ENCODE measurements around the gene SLC35E1.

The SLC35E1 gene

GRCh38 chr19:16537111-16537510, 35.1 kb downstream of the SLC35E1 start:
- TF ChIP-seq, protein P1, sequence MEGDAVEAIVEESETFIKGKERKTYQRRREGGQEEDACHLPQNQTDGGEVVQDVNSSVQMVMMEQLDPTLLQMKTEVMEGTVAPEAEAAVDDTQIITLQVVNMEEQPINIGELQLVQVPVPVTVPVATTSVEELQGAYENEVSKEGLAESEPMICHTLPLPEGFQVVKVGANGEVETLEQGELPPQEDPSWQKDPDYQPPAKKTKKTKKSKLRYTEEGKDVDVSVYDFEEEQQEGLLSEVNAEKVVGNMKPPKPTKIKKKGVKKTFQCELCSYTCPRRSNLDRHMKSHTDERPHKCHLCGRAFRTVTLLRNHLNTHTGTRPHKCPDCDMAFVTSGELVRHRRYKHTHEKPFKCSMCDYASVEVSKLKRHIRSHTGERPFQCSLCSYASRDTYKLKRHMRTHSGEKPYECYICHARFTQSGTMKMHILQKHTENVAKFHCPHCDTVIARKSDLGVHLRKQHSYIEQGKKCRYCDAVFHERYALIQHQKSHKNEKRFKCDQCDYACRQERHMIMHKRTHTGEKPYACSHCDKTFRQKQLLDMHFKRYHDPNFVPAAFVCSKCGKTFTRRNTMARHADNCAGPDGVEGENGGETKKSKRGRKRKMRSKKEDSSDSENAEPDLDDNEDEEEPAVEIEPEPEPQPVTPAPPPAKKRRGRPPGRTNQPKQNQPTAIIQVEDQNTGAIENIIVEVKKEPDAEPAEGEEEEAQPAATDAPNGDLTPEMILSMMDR (IDR thresholded peaks at IDR 0.05; ENCODE audit: low read depth, low read length, missing control alignments): no peak
- in situ Hi-C loops (cut with HindIII; ENCODE audit: low sequenced_read_pairs): no loop called here
- DNase-seq (ENCODE audit: low read depth): no peak
- H3K4me3 ChIP-seq (ENCODE audit: low read depth, low read length): no peak overlapping the region

DNA sequence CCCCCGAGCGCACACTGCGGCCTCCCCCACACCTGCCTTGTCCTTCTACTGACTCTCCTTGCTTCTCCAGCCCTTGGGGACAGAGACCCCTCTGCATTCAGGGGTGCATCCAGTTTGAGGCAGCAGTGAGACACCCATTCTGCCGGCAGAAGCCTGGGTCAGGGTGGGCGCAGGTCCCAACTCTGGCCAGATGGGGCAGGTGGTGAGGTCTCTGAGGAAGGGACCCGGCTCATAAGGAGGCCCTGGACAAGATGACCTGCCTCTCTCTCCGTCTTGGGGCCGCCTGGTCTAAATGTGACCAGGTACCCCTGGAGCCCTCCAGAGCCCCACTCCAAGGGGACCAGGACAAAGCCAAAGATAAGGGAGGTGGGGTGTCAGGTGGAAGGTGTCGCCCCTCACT, 36.1 kb downstream of the SLC35E1 start:
- no peak overlapping the region for H3K4me3 ChIP-seq (ENCODE audit: low read depth, low read length)
- DNase-seq (ENCODE audit: low read depth): no peak
- in situ Hi-C loops (cut with HindIII; ENCODE audit: low sequenced_read_pairs): no loop called here
- TF ChIP-seq, protein P1 (IDR thresholded peaks at IDR 0.05; ENCODE audit: low read depth, low read length, missing control alignments): no peak

DNA sequence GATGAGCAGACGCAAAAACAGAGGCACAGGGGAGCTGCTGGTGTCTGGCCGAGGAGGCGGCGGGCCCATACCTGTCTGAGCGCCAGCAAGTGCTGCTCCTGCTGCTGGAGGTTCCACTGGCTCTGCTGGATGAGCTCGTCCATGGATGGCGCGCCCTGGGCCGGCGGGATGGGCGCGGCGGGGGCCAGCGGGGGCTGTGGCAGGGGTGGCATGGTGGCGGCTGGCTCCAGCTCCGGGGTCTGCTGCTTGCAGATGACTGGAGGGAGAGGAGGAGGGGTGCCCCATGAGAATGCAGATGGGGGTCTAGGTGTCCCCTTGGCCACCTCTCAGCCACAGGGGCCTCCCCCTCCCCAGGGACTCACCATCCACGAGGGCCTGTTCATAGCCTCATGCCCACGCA, 36.8 kb downstream of the SLC35E1 start:
- in situ Hi-C loops (cut with HindIII; ENCODE audit: low sequenced_read_pairs): no loop called here

GRCh38 chr19:16532440-16533234, 39.6 kb downstream of the SLC35E1 start:
- TF ChIP-seq, protein P1 (IDR thresholded peaks at IDR 0.05; ENCODE audit: low read depth, low read length, missing control alignments): no peak
- in situ Hi-C loops (cut with HindIII; ENCODE audit: low sequenced_read_pairs): no loop called here
- DNase-seq (ENCODE audit: low read depth): no peak

More for the DNA sequence above, 36.8 kb downstream of the SLC35E1 start:
- no peak for DNase-seq (ENCODE audit: low read depth)
- no peak overlapping the region for H3K4me3 ChIP-seq (ENCODE audit: low read depth, low read length)
- TF ChIP-seq, protein P1 (IDR thresholded peaks at IDR 0.05; ENCODE audit: low read depth, low read length, missing control alignments): no peak

DNA sequence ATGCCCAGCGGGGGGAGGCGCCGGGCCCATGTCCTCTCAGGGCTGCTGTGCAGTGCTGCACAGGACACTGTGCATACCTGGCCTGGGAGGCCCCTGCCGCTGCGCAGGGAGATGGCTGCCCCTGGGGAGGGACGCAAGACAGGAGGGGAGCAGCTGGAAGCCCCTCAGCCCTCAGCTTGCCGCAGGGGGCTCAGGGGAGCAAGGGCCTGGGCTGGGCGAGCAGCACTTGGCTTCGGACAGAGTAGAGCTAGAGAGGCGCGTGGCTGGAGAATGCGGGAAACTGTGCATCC, 40.9 kb downstream of the SLC35E1 start:
- H3K4me3 ChIP-seq (ENCODE audit: low read depth, low read length): no peak overlapping the region
- DNase-seq (ENCODE audit: low read depth): no peak
- TF ChIP-seq, protein P1 (IDR thresholded peaks at IDR 0.05; ENCODE audit: low read depth, low read length, missing control alignments): no peak
- in situ Hi-C loops (cut with HindIII; ENCODE audit: low sequenced_read_pairs): no loop called here

More at GRCh38 chr19:16532440-16533234, 39.6 kb downstream of the SLC35E1 start:
- no peak overlapping the region for H3K4me3 ChIP-seq (ENCODE audit: low read depth, low read length)

DNA sequence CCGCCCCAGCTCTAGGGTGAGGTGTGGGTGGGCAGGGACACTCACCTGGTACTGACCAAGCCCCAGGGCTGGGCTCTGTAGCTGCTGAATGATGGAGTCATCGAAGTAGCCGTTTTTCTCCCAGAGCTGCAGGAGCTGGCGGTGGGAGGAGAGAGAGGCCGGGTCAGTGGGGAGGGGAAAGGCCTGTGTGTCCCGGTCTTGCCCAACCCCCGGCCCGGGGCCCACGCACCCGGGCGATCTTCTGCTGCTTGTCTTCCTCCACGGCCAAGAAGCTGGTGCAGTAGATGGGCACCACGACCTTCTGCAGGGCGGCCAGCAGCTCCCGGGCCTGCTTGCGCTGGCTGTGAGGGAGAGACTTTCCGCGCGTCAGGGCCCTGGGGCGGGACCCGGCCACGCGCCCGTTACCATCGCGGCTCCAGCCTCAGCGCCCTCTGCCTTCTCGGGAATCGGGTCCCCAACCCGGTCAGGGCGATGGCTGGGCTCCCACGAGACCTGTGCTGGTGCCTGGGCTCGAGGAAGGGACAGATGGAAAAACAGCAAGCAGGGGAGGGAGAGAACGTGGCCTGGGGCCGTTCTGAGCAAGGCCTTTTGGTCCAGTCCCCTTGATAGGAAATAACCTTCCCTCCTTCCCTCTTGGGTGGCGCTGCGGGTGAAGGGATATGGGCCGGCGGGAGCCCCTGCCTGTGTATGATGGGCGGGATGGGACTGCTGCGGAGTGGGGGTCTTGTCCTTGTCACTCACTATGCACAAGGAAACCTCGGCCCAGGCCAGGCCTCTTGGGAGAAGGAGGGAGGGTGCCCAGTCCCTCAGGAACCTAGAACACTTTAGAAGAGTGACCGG, 41.5 kb downstream of the SLC35E1 start:
- in situ Hi-C loops (cut with HindIII; ENCODE audit: low sequenced_read_pairs): no loop called here
- no peak overlapping the region for H3K4me3 ChIP-seq (ENCODE audit: low read depth, low read length)
- TF ChIP-seq, protein P1 (IDR thresholded peaks at IDR 0.05; ENCODE audit: low read depth, low read length, missing control alignments): no peak
- DNase-seq (ENCODE audit: low read depth): no peak
